Hepatic stellate cell (primary cell): ENCODE data around the gene FAM53A.

Experiments used
- DNase-seq: peaks from one replicate; pipeline ENCODE4 v3.0.0; 2011; ENCODE audit warnings: low spot score

Gene FAM53A

DNA sequence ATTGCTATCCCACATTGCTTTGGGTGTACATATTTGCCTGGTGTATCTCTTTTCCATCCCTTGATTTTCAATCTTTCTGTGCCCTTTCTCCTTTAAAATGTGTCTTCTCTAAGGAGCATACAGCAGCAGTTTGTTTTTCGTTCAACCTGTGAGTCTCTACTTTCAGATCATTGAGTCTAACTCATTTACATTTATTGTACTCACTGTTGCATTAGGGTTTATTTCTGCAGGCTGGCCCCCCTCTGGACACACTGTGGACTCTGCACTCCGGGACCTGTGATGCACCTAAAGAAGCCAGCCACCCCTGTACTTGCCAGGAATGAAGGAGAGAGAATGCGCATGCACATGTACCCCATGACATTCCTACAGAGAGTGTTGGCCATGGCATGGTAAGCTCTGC, 93.0 kb downstream of the FAM53A start:
- DNase-seq = no peak

- DNase-seq = no peak
These were observed 93.9 kb downstream of the FAM53A start for GRCh38 chr4:1590244-1590643.
